Omental fat pad (tissue), 4 donors: ENCODE results near the gene CCDC171. TPM values are rescaled to one million over a fixed set of nuclear protein-coding genes. Genes with fewer than 3 reads are reported as not detected.

Source experiments
- ATAC-seq: fragments of 150-250 bp; one replicate; pipeline ENCODE4 v1.9.1; 2016; ENCODE audit warnings: mild to moderate bottlenecking, moderate library complexity; ENCODE audit not compliant: low FRiP score
- DNase-seq: peaks from one replicate; pipeline ENCODE4 v3.0.0-alpha.2; 2019; ENCODE audit warnings: low spot score
- total RNA-seq, 4 donors: library from RNA; depleted of rRNA; stranded (reverse); fragments of >200 nt; gene quantifications; one replicate each; pipeline ENCODE4 v1.1.0, GENCODE V29; 2016
- TF ChIP-seq, protein P1 (sequence below), 3 donors: fragments of 450-650 bp; IDR thresholded peaks; one replicate each; pipeline ENCODE4 v1.5.1; 2016 to 2017; ENCODE audit warnings: antibody characterized with exemption in 3 of 3, mild to moderate bottlenecking in 3 of 3, moderate library complexity in 2 of 3

Gene CCDC171
- total RNA-seq, 4 donors from 2014 or later = 1.1 to 5.0 (median 2.1) TPM

- no peak for DNase-seq
- TF ChIP-seq, protein P1, sequence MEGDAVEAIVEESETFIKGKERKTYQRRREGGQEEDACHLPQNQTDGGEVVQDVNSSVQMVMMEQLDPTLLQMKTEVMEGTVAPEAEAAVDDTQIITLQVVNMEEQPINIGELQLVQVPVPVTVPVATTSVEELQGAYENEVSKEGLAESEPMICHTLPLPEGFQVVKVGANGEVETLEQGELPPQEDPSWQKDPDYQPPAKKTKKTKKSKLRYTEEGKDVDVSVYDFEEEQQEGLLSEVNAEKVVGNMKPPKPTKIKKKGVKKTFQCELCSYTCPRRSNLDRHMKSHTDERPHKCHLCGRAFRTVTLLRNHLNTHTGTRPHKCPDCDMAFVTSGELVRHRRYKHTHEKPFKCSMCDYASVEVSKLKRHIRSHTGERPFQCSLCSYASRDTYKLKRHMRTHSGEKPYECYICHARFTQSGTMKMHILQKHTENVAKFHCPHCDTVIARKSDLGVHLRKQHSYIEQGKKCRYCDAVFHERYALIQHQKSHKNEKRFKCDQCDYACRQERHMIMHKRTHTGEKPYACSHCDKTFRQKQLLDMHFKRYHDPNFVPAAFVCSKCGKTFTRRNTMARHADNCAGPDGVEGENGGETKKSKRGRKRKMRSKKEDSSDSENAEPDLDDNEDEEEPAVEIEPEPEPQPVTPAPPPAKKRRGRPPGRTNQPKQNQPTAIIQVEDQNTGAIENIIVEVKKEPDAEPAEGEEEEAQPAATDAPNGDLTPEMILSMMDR (IDR thresholded peaks at IDR 0.05) = peak in 1 of 3 donors; percentile 56
- no peak for ATAC-seq
Measured at GRCh38 chr9:15606643-15607472, 54.0 kb downstream of the CCDC171 start.

DNA sequence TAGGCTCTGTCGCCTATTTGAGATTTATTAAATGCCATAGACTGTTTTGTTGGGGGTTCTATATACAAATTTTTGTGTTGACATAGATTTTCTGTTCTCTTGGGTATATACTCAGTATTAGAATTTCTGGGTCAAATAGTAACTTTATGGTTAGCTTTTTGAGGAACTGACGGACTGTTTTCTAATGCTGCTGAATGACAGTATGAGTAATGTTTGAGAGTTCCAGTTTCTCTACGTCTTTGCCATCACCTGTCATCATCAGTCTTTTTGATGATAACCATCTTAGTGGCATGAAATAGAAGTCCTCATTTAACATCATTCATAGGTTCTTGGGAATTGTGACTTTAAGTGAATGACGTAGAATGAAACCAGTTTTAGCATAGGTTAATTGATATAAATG is 60.1 kb downstream of the CCDC171 start:
- DNase-seq = no peak

DNA sequence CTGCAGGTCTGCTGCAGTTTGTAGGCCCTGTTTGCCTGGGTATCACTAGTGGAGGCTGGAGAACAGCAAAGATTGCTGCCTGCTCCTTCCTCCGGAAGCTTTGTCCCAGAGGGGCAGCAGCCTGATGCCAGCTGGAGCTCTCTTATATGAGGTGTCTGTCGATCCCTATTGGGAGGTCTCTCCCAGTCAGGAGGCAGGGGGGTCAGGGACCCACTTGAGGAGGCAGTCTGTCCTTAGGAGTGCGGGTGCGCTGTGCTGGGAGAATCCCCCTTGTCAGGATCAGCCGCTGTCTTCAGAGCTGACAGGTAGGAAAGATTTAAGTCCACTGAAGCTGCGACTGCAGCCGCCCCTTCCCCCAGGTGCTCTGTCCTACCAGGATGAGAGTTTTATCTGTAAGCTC is 64.9 kb downstream of the CCDC171 start:
- DNase-seq = no peak
- no peak for ATAC-seq
- TF ChIP-seq, protein P1 (IDR thresholded peaks at IDR 0.05) = no peak

More for the DNA sequence above, 60.1 kb downstream of the CCDC171 start:
- ATAC-seq = no peak
- TF ChIP-seq, protein P1 (IDR thresholded peaks at IDR 0.05) = no peak

- TF ChIP-seq, protein P1 (IDR thresholded peaks at IDR 0.05) = no peak
- ATAC-seq = no peak
Measured at GRCh38 chr9:15618540-15619331, 65.9 kb downstream of the CCDC171 start.

GRCh38 chr9:15622318-15622971 is 69.6 kb downstream of the CCDC171 start:
- ATAC-seq = no peak
- no peak for DNase-seq
- TF ChIP-seq, protein P1 (IDR thresholded peaks at IDR 0.05) = no peak

More at GRCh38 chr9:15618540-15619331, 65.9 kb downstream of the CCDC171 start:
- no peak for DNase-seq

- TF ChIP-seq, protein P1 (IDR thresholded peaks at IDR 0.05) = no peak
- ATAC-seq = no peak
- DNase-seq = no peak
Measured at GRCh38 chr9:15635752-15636151, 82.9 kb downstream of the CCDC171 start.
